Measurements from ENCODE around the gene HSPA12B. TPM values are rescaled to one million over a fixed set of nuclear protein-coding genes. Genes with fewer than 3 reads are reported as not detected.
A peak's percentile ranks its signal among the peaks of the same experiment; 100 is the strongest.

Gene HSPA12B
- total and polyA plus RNA-seq, 2 experiments from 2014 or later, result 2.5 to 3.4 TPM

- Histone ChIP-seq H2AFZ (no peak overlapping the region), H3K27ac (no peak overlapping the region), H3K36me3 (replicated peaks; ENCODE audit: insufficient read depth, low read depth) (no peaks in the 10 kb centered on the region), H3K4me3 (no peak overlapping the region), H3K79me2 (no peaks in the 10 kb centered on the region), H4K20me1 (ENCODE audit: insufficient read depth, poor library complexity, severe bottlenecking) (no peaks in the 10 kb centered on the region), H3K9me3 (ENCODE audit: low read depth) (no peaks in the 10 kb centered on the region), H3K9me2 (replicated peaks; ENCODE audit: insufficient read depth) (no peaks in the 10 kb centered on the region), H3K4me1 (ENCODE audit: insufficient read depth) (no peaks in the 10 kb centered on the region), H3K4me2 (no peak overlapping the region), H3K27me3 (no peaks in the 10 kb centered on the region)
- WGBS (ENCODE audit: low lambda C conversion rate, missing lambda C conversion rate), result 90% methylated on average over 3 of the region's 3 CpGs
- TF ChIP-seq CTCF (IDR thresholded peaks at IDR 0.05; ENCODE audit: poor library complexity) (no peak), EZH2 (IDR thresholded peaks at IDR 0.05; ENCODE audit: borderline replicate concordance) (no peak), EZH2phosphoT487 (IDR thresholded peaks at IDR 0.05; ENCODE audit: low read depth, severe bottlenecking, unreplicated experiment) (no peak)
- DNase-seq (ENCODE audit: low spot score), result no peak
Measured at GRCh38 chr20:3707508-3707899, 25.0 kb upstream of the HSPA12B start.

GRCh38 chr20:3710011-3710466 lies 22.4 kb upstream of the HSPA12B start:
- H3K4me1 ChIP-seq (ENCODE audit: insufficient read depth), result no peaks in the 10 kb centered on the region
- no peaks in the 10 kb centered on the region for H3K36me3 ChIP-seq (replicated peaks; ENCODE audit: insufficient read depth, low read depth)
- WGBS (ENCODE audit: low lambda C conversion rate, missing lambda C conversion rate), result 82% methylated on average over 6 of the region's 6 CpGs
- no peaks in the 10 kb centered on the region for H3K9me2 ChIP-seq (replicated peaks; ENCODE audit: insufficient read depth)
- H4K20me1 ChIP-seq (ENCODE audit: insufficient read depth, poor library complexity, severe bottlenecking), result no peaks in the 10 kb centered on the region
- H3K9me3 ChIP-seq (ENCODE audit: low read depth), result no peaks in the 10 kb centered on the region
- no peaks in the 10 kb centered on the region for H3K27me3 ChIP-seq
- no peak for DNase-seq (ENCODE audit: low spot score)
- no peaks in the 10 kb centered on the region for H3K79me2 ChIP-seq
- H3K4me2 ChIP-seq, result no peak overlapping the region
- no peak overlapping the region for H3K27ac ChIP-seq
- H2AFZ ChIP-seq, result no peak overlapping the region
- no peak for TF ChIP-seq EZH2 (IDR thresholded peaks at IDR 0.05; ENCODE audit: borderline replicate concordance)
- no peak for TF ChIP-seq EZH2phosphoT487 (IDR thresholded peaks at IDR 0.05; ENCODE audit: low read depth, severe bottlenecking, unreplicated experiment)
- no peak for TF ChIP-seq CTCF (IDR thresholded peaks at IDR 0.05; ENCODE audit: poor library complexity)
- H3K4me3 ChIP-seq, result no peak overlapping the region

GRCh38 chr20:3710703-3711483 lies 21.6 kb upstream of the HSPA12B start:
- peak; percentile 96 for TF ChIP-seq CTCF (IDR thresholded peaks at IDR 0.05; ENCODE audit: poor library complexity)
- TF ChIP-seq EZH2phosphoT487 (IDR thresholded peaks at IDR 0.05; ENCODE audit: low read depth, severe bottlenecking, unreplicated experiment), result no peak
- Histone ChIP-seq H3K27ac (no peak overlapping the region), H3K9me3 (ENCODE audit: low read depth) (no peaks in the 10 kb centered on the region), H3K4me1 (ENCODE audit: insufficient read depth) (no peaks in the 10 kb centered on the region), H3K9me2 (replicated peaks; ENCODE audit: insufficient read depth) (no peaks in the 10 kb centered on the region), H3K79me2 (no peaks in the 10 kb centered on the region), H4K20me1 (ENCODE audit: insufficient read depth, poor library complexity, severe bottlenecking) (no peaks in the 10 kb centered on the region), H3K27me3 (no peaks in the 10 kb centered on the region), H3K36me3 (replicated peaks; ENCODE audit: insufficient read depth, low read depth) (no peaks in the 10 kb centered on the region), H3K4me2 (no peak overlapping the region), H3K4me3 (no peak overlapping the region), H2AFZ (no peak overlapping the region)
- WGBS (ENCODE audit: low lambda C conversion rate, missing lambda C conversion rate), result 69% methylated on average over 10 of the region's 18 CpGs
- peak; percentile 71 for DNase-seq (ENCODE audit: low spot score)

All from hepatocyte (in vitro differentiated cells).